Measurements from ENCODE around the gene RFC2. TPM values are rescaled to one million over a fixed set of nuclear protein-coding genes. Genes with fewer than 3 reads are reported as not detected.

The RFC2 gene
- total RNA-seq, 4 donors from 2014 or later: 7.5 to 18.7 (median 14.9) TPM

GRCh38 chr7:74193913-74194312, 60.3 kb downstream of the RFC2 start:
- Histone ChIP-seq H3K36me3 (peaks cover 59 to 92% (median 90%) of the 10 kb centered on the region in 4 donors), H3K4me1 (peaks cover 0 to 3% (median under 1%) of the 10 kb centered on the region in 4 donors), H3K27me3 (no peaks in the 10 kb centered on the region), H3K27ac (replicated peaks in 1 of 4) (no peak overlapping the region), H3K4me3 (no peak overlapping the region), H3K9me3 (no peaks in the 10 kb centered on the region)
- DNase-seq (ENCODE audit: extremely low spot score): no peak
- no peak for TF ChIP-seq EP300 (IDR thresholded peaks at IDR 0.05)
- no peak for TF ChIP-seq POLR2AphosphoS5 (IDR thresholded peaks at IDR 0.05)
- TF ChIP-seq POLR2A (IDR thresholded peaks at IDR 0.05; ENCODE audit: low read depth): no peak
- TF ChIP-seq CTCF (IDR thresholded peaks at IDR 0.05): no peak
- 91% methylated on average over 7 of the region's 7 CpGs for WGBS
- intact Hi-C loops (cut with DNase I): no loop called here

GRCh38 chr7:74193054-74193453, 61.1 kb downstream of the RFC2 start:
- peaks cover 5 to 11% (median 9%) of the 10 kb centered on the region in 4 donors for H3K4me1 ChIP-seq
- intact Hi-C loops (cut with DNase I): no loop called here
- WGBS: 87% methylated on average over 8 of the region's 8 CpGs
- peaks cover 67 to 95% (median 92%) of the 10 kb centered on the region in 4 donors for H3K36me3 ChIP-seq
- no peak overlapping the region for H3K27ac ChIP-seq (replicated peaks in 1 of 4)
- no peak for DNase-seq (ENCODE audit: extremely low spot score)
- H3K27me3 ChIP-seq: no peaks in the 10 kb centered on the region
- TF ChIP-seq POLR2A (IDR thresholded peaks at IDR 0.05; ENCODE audit: low read depth) (no peak), EP300 (IDR thresholded peaks at IDR 0.05) (no peak), CTCF (IDR thresholded peaks at IDR 0.05) (no peak), POLR2AphosphoS5 (IDR thresholded peaks at IDR 0.05) (no peak)
- no peaks in the 10 kb centered on the region for H3K9me3 ChIP-seq
- no peak overlapping the region for H3K4me3 ChIP-seq

GRCh38 chr7:74191231-74191630, 63.0 kb downstream of the RFC2 start:
- Histone ChIP-seq H3K27me3 (no peaks in the 10 kb centered on the region), H3K9me3 (no peaks in the 10 kb centered on the region), H3K4me1 (peaks cover 24 to 30% (median 27%) of the 10 kb centered on the region in 4 donors), H3K36me3 (peaks cover 63 to 90% (median 85%) of the 10 kb centered on the region in 4 donors), H3K27ac (replicated peaks in 1 of 4) (no peak overlapping the region), H3K4me3 (no peak overlapping the region)
- intact Hi-C loops (cut with DNase I): no loop called here
- DNase-seq (ENCODE audit: extremely low spot score): no peak
- TF ChIP-seq EP300 (IDR thresholded peaks at IDR 0.05) (no peak), POLR2A (IDR thresholded peaks at IDR 0.05; ENCODE audit: low read depth) (no peak), POLR2AphosphoS5 (IDR thresholded peaks at IDR 0.05) (no peak), CTCF (IDR thresholded peaks at IDR 0.05) (no peak)
- 88% methylated on average over 9 of the region's 9 CpGs for WGBS

- WGBS: 92% methylated on average over 5 of the region's 7 CpGs
- H3K4me1 ChIP-seq: peaks cover 33 to 39% (median 37%) of the 10 kb centered on the region in 4 donors
- TF ChIP-seq POLR2A (IDR thresholded peaks at IDR 0.05; ENCODE audit: low read depth): no peak
- no peak for TF ChIP-seq CTCF (IDR thresholded peaks at IDR 0.05)
- TF ChIP-seq POLR2AphosphoS5 (IDR thresholded peaks at IDR 0.05): no peak
- intact Hi-C loops (cut with DNase I): no loop called here
- peaks cover 63 to 80% (median 75%) of the 10 kb centered on the region in 4 donors for H3K36me3 ChIP-seq
- H3K27me3 ChIP-seq: no peaks in the 10 kb centered on the region
- H3K4me3 ChIP-seq: no peak overlapping the region
- H3K9me3 ChIP-seq: no peaks in the 10 kb centered on the region
- DNase-seq (ENCODE audit: extremely low spot score): no peak
- no peak overlapping the region for H3K27ac ChIP-seq (replicated peaks in 1 of 4)
Observed at GRCh38 chr7:74190259-74190658, 63.9 kb downstream of the RFC2 start.
